OCI-LY7 (cell line): ENCODE results near the gene C4BPA. TPM values are rescaled to one million over a fixed set of nuclear protein-coding genes. Genes with fewer than 3 reads are reported as not detected.

Experiments
- BruUV-seq: library from RNA; stranded (reverse); fragments of 400-500 nt; replicated peaks from 2 replicates; lab custom pipeline; 2021; lab: Mats Ljungman, UMichigan
- CTCF ChIA-PET: fragments of 300-600 bp; sonication (Branson Sonifier 250); formaldehyde crosslinking; loops from one replicate; lab custom pipeline; 2022; ENCODE audit warnings: antibody characterized with exemption; ENCODE audit not compliant: unreplicated experiment; lab: Charles Lee
- POLR2A ChIA-PET: fragments of 300-600 bp; sonication (Branson Sonifier 250); formaldehyde crosslinking; loops from one replicate; lab custom pipeline; 2022; ENCODE audit warnings: antibody characterized with exemption; lab: Charles Lee
- DNase-seq: peaks from one replicate; pipeline ENCODE4 v3.0.0-alpha.2; 2015; ENCODE audit warnings: low spot score
- H2AFZ ChIP-seq: fragments of 200-600 bp; sonication (generic), shearing (Covaris generic); 2 replicates; pipeline ENCODE4 v1.6.1; 2014; ENCODE audit warnings: mild to moderate bottlenecking, antibody characterized with exemption, low read length, moderate library complexity
- H3K27ac ChIP-seq: fragments of 200-600 bp; sonication (generic); 2 replicates; pipeline ENCODE4 v1.5.1; 2014; ENCODE audit warnings: mixed run types, low read depth, mild to moderate bottlenecking, moderate library complexity, low read length, inconsistent platforms; ENCODE audit not compliant: poor library complexity, severe bottlenecking
- H3K36me3 ChIP-seq: fragments of 200-600 bp; sonication (generic); 2 replicates; pipeline ENCODE4 v1.6.1; 2014; ENCODE audit warnings: mild to moderate bottlenecking, antibody characterized with exemption, low read length, moderate library complexity, mixed read lengths; ENCODE audit not compliant: insufficient read depth
- H3K4me1 ChIP-seq: fragments of 200-600 bp; sonication (generic); 2 replicates; pipeline ENCODE4 v1.5.1; 2014; ENCODE audit warnings: mild to moderate bottlenecking, low read length; ENCODE audit not compliant: insufficient read depth, poor library complexity, severe bottlenecking
- H3K4me2 ChIP-seq: fragments of 200-600 bp; sonication (generic); 2 replicates; pipeline ENCODE4 v1.6.1; 2014; ENCODE audit warnings: mild to moderate bottlenecking, low read length
- H3K4me3 ChIP-seq: fragments of 200-600 bp; sonication (generic); 2 replicates; pipeline ENCODE4 v1.5.1; 2014; ENCODE audit warnings: mild to moderate bottlenecking, low read depth, low read length; ENCODE audit not compliant: poor library complexity, severe bottlenecking
- H3K79me2 ChIP-seq: fragments of 200-600 bp; sonication (generic); 2 replicates; pipeline ENCODE4 v1.6.1; 2016; ENCODE audit warnings: low read depth, mild to moderate bottlenecking, low read length, moderate library complexity, mixed read lengths; ENCODE audit not compliant: insufficient read depth
- H3K9me2 ChIP-seq: fragments of 200-600 bp; sonication (generic); 2 replicates; pipeline ENCODE4 v1.6.1; 2016; ENCODE audit warnings: mild to moderate bottlenecking, low read length, mixed read lengths; ENCODE audit not compliant: insufficient read depth
- H3K9me3 ChIP-seq: fragments of 200-600 bp; sonication (generic); 2 replicates; pipeline ENCODE4 v1.6.1; 2014; ENCODE audit warnings: mild to moderate bottlenecking, mixed run types, low read length, mixed read lengths
- H4K20me1 ChIP-seq: fragments of 200-600 bp; sonication (generic); 2 replicates; pipeline ENCODE4 v1.6.1; 2014; ENCODE audit warnings: mild to moderate bottlenecking, antibody characterized with exemption, low read length, moderate library complexity, mixed read lengths; ENCODE audit not compliant: insufficient read depth
- EZH2phosphoT487 ChIP-seq: fragments of 200-600 bp; sonication (generic); IDR thresholded peaks from 2 replicates; pipeline ENCODE4 v1.6.1; 2018; ENCODE audit warnings: low read depth, borderline replicate concordance, mild to moderate bottlenecking, mixed run types, antibody characterized with exemption, low read length, moderate library complexity, mixed read lengths
- intact Hi-C: fragments of 100-400 bp; cut with micrococcal nuclease; formaldehyde crosslinking; loops from one replicate; pipeline ENCODE4 v1.10.0; 2022; ENCODE audit not compliant: unreplicated experiment
- total RNA-seq, 2 experiments: library from RNA; depleted of rRNA in 1 of 2; stranded (reverse); fragments of >200 nt in 1 of 2; shearing (Covaris generic) in 1 of 2; gene quantifications; 2 replicates each; pipeline ENCODE4 v1.2.3, GENCODE V29; 2014 to 2022
- TF ChIP-seq, protein P1 (sequence below): fragments of 200-600 bp; sonication (generic); conservative IDR thresholded peaks from 2 replicates; pipeline ENCODE4 v1.5.1; 2014; ENCODE audit warnings: mild to moderate bottlenecking, antibody characterized with exemption, low read length, moderate library complexity, mixed read lengths

C4BPA gene
- total RNA-seq, 2 experiments from 2014 or later, result not detected

DNA sequence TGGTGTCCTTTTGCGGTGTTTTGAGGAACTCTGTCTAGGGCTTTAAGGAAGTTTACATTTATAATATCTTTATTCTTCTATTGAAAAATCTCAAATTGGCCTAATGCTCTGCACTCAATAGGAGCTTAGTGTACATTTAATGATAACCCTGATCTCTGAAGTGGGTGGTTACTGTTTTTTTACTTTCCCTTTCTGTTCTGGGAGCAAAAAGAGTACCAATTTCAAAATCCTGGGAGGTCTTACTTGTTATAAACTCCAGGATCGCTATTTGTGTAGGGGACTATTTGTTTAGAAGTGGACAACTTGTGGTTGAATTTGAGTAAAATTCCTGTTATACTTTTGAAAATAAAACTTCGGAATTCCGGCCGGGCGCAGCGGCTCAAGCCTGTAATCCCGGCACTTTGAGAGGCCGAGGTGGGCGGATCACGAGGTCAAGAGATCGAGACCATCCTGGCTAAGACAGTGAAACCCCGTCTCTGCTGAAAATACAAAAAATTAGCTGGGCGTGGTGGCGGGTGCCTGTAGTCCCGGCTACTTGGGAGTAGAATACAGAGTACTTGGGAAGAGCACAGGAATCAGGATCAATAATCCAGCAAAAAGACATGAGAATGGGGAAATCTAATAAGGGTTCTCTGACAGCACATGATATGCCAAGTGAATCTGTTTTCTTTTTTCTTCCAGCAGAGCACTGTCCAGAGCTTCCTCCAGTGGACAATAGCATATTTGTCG, 14.2 kb upstream of the C4BPA start:
- POLR2A ChIA-PET, result interaction anchor here (0.7 kb wide), 1 partner anchor 486 kb away, joined by 3 read pairs; no protein-coding TSS in a partner anchor
- CTCF ChIA-PET, result no interaction called here
- intact Hi-C loops, result no loop called here
- Histone ChIP-seq H3K36me3 (no peaks in the 10 kb centered on the region), H2AFZ (no peak overlapping the region), H3K4me2 (no peak overlapping the region), H3K9me3 (no peaks in the 10 kb centered on the region), H4K20me1 (no peaks in the 10 kb centered on the region), H3K4me1 (no peaks in the 10 kb centered on the region), H3K4me3 (no peak overlapping the region), H3K79me2 (no peaks in the 10 kb centered on the region), H3K9me2 (no peaks in the 10 kb centered on the region), H3K27ac (no peak overlapping the region)
- TF ChIP-seq, protein P1, sequence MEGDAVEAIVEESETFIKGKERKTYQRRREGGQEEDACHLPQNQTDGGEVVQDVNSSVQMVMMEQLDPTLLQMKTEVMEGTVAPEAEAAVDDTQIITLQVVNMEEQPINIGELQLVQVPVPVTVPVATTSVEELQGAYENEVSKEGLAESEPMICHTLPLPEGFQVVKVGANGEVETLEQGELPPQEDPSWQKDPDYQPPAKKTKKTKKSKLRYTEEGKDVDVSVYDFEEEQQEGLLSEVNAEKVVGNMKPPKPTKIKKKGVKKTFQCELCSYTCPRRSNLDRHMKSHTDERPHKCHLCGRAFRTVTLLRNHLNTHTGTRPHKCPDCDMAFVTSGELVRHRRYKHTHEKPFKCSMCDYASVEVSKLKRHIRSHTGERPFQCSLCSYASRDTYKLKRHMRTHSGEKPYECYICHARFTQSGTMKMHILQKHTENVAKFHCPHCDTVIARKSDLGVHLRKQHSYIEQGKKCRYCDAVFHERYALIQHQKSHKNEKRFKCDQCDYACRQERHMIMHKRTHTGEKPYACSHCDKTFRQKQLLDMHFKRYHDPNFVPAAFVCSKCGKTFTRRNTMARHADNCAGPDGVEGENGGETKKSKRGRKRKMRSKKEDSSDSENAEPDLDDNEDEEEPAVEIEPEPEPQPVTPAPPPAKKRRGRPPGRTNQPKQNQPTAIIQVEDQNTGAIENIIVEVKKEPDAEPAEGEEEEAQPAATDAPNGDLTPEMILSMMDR, result no peak
- TF ChIP-seq EZH2phosphoT487, result no peak
- no peak for DNase-seq
- no TSS peak for BruUV-seq

DNA sequence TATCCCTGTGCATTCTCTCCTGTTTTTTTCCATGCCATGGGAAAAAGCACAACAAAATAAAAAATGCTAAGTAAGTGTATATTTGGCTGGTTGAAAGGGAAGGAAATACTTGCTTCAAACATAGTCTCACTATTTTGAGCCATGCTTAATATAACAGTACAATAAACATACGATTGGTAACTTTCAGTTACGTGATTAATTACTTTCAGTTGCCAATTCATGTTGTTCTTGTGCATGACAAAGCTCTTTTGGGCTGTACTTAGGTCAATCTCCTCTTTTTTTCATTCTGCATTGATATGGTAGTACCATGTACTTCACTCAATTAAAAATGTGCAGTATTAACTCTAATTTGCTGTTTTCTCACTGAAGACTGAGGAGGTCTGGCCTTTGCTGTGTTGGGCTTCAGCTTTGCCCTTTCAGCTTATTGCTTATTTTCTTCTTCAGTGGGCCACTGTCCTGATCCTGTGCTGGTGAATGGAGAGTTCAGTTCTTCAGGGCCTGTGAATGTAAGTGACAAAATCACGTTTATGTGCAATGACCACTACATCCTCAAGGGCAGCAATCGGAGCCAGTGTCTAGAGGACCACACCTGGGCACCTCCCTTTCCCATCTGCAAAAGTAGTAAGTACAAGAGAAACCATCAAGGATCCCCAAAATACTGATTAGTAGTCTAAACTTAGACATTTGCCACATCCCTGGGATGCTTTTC, 12.7 kb upstream of the C4BPA start:
- Histone ChIP-seq H3K4me2 (no peak overlapping the region), H4K20me1 (no peaks in the 10 kb centered on the region), H3K36me3 (no peaks in the 10 kb centered on the region), H3K4me3 (no peak overlapping the region), H3K4me1 (no peaks in the 10 kb centered on the region), H2AFZ (no peak overlapping the region), H3K27ac (no peak overlapping the region), H3K9me3 (no peaks in the 10 kb centered on the region), H3K9me2 (no peaks in the 10 kb centered on the region), H3K79me2 (no peaks in the 10 kb centered on the region)
- DNase-seq, result no peak
- intact Hi-C loops, result no loop called here
- no peak for TF ChIP-seq EZH2phosphoT487
- TF ChIP-seq, protein P1, result no peak
- ChIA-PET POLR2A (interaction anchor here (0.6 to 0.9 kb wide), 2 partner anchors 93 to 260 kb away, joined by 3 read pairs; no protein-coding TSS in a partner anchor), CTCF (no interaction called here)
- no TSS peak for BruUV-seq

DNA sequence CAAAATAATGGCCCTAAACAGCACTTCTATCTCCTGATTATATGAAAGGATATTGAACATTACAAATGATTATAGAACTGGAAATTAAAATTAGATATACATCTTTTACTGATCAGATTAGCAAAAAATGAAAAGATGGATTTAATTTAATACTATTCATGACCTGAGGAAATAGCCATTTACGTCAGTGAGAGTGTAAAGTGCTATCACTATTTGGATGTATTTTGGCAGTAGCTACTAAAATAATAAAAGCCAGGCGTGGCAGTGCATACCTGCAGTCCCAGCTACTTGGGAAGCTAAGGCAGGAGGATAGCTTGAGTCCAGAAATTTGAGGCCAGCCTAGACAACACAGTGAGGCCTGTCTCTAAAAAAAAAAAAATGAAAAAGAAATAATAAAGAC, 10.1 kb upstream of the C4BPA start:
- Histone ChIP-seq H2AFZ (no peak overlapping the region), H3K4me3 (no peak overlapping the region), H4K20me1 (no peaks in the 10 kb centered on the region), H3K9me3 (no peaks in the 10 kb centered on the region), H3K4me2 (no peak overlapping the region), H3K9me2 (no peaks in the 10 kb centered on the region), H3K36me3 (no peaks in the 10 kb centered on the region), H3K4me1 (no peaks in the 10 kb centered on the region), H3K27ac (no peak overlapping the region), H3K79me2 (no peaks in the 10 kb centered on the region)
- no peak for DNase-seq
- intact Hi-C loops, result no loop called here
- ChIA-PET POLR2A (interaction anchor here (0.7 kb wide), 1 partner anchor 10 kb away, joined by 3 read pairs; no protein-coding TSS in a partner anchor), CTCF (no interaction called here)
- no TSS peak for BruUV-seq
- TF ChIP-seq EZH2phosphoT487, result no peak
- TF ChIP-seq, protein P1, result no peak
